Measurements from ENCODE around the gene NEK10.

Gene NEK10

DNA sequence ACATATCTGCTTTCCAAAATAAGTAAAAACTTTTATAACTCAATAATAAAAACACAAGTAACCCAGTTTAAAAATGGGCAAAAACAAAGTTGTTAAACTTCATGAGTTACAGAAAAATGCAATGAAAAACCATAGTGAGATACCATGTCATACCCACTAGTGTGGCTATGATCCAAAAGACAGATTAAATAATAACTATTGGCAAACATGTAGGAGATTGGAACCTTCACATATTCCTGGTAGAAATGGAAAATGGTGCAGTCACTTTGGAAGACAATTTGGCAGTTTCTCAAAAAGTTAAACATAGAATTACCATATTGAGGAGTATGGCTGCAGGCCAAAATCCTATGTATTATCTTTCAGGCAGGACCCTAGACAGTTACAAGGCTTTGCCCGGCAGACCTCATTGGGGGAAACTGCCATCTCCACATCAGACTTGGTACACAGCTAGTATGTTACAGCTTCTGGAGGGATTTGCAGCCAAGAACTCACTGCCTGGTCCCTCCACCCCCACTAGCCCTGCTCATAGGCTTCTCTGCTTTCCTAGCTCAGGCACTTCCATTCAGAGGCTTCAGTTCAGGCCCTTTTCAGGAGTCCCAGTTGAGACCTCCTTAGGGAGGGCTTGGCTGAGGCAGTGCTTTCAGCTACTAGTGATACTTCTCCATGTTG is 147.8 kb downstream of the NEK10 start:
- no peak for FAIRE-seq

DNA sequence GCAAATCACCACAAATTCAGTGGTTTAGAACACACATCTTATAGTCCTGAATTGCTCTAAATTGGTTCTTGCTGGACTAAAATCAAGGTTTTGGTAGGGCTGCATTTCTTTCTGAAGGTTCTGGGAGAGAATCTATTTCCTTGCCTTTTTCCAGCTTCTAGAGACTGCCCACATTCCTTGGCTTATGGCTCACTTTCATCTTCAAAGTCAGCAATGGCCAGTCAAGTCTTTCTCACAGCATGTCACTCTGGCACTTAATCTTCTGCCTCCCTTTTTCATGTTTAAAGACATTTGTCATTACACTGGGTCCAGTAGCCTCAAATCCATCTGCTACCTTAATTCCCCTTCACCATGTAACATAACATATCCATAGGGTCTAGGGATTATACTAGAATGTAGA is 149.0 kb downstream of the NEK10 start:
- FAIRE-seq: no peak

DNA sequence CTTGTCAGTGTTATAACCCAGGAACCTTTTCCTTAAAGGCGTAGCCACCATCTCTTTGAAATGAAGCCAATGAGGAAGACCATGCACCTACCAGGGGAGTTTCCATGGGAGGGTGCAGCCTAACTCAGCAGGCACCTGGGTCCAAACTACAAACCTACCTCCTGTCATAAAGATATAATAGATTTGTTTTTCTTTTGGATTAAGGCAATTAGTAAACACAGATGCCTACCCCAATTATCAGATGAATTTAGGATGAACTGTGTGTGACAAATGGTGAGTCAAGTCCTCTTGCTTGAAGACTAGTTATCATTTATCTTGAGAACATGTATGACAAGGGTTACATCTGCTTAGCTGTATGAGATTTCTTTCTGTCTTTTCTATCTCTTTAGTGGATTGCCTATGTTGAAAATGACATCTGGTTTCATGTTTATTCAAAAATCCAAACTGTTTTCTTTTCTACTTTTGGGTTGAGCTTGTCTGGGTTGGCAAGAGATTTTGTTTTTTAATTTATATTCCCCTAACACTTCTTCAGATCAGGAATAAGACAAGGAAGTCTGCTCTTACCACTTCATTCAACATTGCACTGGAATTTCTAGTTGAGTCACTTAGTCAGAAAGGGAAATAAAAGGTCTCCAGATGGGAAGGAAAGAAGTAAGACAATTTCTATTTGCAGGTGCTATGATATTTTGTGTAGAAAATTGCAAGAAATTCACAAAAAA is 149.9 kb downstream of the NEK10 start:
- FAIRE-seq: no peak

DNA sequence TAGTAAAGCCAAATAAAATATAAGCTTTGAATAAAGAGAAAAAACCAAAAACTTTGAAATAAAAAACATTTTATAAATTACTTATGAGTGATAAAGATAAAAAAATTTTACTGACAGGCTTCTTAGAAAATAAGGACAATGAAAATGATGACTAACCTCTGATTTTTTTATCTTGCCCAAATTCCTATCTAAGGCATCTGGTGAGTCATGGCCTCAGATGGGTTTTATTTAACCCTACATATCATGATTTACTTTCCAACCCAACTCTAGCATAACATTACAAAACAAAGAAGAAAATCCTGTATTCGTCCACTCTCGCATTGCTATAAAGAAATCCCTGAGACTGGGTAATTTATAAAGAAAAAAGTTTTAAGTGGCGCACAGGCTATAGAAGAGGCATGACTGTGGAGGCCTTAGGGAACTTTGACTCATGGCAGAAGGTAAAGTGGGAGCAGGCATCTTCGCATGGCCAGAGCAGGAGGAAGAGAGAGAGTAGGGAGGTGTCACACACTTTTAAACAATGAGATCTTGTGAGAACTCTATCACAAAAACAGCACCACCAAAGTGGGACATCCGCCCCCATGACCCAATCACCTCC is 152.1 kb downstream of the NEK10 start:
- no peak for FAIRE-seq

DNA sequence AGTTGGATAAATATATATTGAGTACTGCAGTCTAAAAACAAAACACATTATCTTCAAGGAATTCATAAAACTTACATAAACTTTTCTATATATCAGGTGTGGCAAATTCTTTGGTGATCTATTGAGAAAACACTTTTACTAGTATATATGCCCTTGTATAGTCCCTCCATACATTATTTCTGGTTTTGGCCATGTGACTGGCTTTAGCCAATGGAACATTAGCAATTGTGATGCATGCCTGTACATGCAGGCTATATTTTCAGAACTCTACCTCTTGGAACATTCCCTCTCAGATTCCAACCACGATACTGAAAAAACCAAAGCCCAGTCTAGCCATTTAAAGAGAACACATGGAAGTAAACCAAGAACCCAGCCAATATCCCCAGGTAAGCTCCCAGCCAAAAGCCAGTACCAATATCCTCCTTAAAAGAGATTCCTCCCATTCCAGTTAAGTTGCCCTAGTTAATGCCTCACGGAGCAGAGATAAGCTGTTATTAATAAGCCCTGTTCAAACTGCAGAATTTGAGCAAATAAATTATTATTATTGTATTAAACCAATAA is 152.8 kb downstream of the NEK10 start:
- FAIRE-seq: no peak

DNA sequence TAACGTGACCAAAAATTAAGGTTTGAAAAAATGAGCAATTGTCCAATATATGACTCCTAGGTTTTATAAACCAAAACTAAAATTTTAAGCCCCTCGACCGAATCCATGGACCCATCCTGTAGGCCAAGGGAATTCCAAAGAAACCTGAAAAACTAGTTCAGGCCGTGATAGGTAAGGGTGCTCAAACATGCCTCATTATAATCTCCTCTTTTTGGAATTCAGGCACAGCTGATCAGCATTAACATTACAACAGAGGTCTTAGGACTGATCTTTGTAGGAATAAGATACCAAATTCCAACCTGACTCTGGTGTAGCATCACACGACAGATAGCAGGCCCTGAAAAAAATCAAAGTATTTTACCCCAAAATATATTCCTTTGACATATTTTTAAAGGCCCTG is 155.7 kb downstream of the NEK10 start:
- FAIRE-seq: no peak

DNA sequence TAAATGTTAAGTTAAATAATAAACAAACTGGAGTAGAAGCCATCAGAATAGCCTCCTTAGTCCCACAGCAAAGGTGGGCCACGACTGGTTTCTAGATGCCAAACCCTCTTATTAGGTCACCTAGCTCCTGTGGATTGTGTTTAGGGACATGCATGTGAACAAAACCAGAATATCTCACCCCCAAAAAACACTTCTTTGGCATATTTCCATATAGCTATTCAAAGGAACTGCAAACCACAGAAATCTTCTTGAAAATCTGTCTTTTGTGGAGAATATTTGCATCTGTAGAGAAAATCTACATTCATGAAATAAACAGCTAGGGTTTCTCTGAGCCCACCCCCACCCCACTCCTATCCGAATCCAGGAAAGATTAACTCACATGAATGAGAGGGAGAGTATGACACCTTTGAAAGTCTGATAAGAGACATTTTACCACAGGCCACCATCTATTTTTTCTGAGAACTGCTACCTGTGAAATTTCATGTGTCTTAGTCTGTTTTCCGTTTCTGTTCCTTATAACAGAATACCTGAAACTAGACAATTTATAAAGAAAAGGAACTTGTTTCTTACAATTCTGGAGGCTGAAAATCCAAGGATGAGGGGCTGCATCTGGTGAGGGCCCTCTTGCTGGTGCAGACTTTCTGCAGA is 159.4 kb downstream of the NEK10 start:
- FAIRE-seq: no peak

DNA sequence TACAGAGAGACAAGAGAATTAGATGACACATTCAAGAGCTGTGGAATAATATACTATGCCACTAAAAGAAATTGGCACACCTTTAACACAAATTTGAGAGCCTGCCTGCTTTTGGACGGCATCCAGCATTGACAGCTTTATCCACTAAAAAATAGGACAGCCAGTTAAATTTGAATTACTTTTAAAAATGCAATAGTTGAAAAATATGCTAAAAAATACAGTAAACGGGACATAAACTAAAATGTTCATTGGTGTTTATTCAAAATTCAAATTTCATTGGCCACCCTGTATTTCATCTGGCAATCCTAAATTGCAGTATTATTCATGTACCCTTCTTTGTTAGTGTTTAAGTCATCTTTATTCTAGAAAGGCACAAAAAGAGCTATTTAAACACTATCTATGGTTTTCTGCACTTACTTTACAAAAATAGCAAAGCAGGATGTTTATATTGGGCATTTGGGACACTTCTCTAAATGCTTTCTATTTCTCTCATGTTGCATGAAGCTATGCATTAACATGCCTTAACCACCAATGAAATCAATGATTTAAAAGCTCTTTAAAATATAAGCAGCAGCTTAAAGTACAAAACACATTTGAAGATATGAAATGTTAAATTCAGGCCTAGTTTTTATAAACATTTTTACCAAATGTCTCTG is 160.1 kb downstream of the NEK10 start:
- FAIRE-seq: no peak

DNA sequence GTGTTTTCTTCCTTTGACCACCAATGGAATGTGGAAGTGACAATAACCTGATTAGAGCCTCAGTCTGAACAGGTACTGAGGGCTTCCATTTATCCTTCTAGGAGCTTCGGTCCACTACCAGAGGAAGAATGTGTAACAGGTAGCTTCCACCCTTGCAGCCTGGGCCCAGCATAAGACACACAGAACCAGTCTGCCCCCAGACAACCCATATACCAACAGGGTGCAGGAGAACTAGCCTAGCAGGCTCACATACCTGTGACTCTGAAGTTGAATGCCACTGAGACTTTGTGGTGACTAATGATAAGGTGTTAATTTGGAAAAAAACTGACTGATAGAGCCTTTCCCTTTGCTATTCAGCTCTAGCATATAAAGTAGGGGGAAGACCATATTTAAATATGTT is 166.2 kb downstream of the NEK10 start:
- no peak for FAIRE-seq

DNA sequence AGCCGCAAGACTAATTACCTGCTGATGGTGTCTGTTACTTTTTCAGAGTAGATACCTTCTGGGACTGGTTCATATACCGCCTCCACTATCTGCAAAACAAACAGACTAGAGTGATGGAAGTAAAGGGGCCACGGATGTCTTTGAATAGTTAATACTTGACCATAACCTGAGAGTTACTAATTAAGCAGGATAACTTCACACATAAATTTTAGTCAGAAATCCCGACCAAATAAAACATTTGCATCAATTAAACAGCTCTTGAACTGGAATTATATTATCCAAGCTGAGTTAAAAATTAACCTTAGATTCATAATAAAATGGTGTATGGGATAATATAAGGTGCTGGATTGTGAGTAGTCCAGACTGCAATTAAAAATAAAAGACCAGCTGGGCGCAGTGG is 167.7 kb downstream of the NEK10 start:
- no peak for FAIRE-seq

DNA sequence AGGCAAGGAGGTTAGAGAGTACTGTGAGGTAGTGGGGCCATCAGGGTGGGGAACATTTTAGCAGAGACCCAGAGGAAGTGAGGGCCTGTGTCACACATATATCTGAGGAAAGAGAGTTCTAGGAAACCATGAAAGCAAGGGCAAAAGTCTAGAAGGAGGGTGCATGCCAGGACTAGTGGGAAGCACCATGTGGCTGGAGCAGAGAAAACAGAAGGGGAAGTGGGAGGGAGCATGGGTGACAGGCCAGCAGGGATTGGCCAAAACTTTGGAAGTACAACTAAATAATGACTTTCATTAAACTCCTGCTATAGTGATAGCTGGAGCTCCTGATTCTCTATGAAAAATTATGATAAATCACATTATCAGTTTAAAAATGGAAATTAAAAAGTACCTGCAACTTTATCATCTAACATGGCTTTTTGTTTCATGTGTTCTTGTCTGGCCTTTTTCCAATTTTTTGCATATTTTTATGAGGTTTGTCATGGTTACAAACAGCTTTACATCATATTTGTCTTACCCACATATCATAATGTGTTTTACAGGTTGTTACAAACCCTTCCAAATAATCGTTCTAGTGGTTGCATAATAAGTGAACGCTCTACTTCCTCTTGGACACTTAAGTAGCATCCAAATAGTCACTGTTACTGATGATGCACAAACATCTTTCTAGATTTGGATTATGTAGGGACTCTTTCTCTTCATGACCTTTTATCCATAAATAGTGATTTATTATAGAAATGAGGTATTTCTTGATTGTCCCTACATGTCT is 168.3 kb downstream of the NEK10 start:
- no peak for FAIRE-seq

DNA sequence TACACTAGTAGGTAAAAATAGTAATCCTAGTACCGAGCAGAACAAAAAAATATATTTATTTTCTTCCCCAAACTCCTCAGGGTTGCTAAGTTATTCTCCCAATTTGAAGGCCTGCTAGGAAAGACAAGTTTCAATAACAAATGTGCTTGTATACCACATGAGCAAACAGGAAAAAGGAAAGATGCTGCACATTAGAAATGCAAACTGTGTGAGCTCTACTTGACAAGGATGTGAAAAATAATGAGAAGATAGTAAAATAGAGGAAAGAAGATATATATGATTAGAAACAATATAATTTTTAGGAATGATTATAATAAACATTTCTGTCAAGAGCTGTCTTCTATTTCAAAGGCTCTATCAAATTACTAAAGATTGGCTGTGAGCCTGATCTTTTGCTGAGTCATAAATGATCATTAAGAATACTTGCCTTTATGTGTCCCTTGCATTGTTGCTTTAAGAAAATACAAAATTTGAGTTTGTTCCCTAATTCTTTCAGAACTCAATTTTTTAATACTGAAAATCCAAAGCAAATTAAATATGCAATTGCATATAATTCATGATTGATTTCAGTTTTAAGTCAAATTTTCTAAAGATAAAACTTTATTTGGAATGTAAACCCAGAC is 174.2 kb downstream of the NEK10 start:
- FAIRE-seq: no peak

DNA sequence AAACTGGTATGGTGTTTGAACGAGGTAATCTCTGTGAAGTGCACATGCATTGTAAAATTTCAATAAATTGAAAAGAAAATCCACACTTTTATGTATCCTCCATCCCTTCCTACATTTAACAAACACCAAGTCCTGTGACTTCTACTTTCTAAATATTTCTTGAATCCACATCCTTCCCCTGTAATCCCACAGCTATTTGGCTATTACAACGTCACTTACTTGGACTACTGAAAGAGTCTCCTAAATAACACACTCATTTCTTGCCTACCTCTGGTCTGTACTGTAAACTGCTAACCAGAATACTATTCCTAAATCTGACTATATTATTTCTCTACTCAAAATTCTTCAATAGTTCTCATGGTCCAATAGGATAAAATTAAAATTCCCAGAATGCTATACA is 176.1 kb downstream of the NEK10 start:
- FAIRE-seq: no peak

DNA sequence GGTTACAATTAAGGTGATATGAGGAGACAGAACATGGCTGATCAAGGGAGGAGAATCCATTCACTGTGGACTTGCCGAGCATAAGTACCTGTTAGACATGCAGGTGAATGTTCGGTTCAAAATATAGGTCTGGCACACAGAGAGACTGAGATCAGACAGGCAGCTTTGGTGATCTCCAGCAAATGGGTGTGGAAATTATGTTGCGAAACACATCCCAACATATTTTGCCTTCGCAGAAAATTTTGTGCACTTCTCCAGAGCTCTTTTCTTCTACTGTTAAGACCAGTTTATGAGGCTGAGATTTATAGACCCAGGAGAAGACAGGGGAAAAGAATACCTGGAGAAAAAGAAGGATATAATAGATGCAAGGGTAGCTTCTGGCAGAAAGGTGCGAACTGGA is 183.2 kb downstream of the NEK10 start:
- no peak for FAIRE-seq

DNA sequence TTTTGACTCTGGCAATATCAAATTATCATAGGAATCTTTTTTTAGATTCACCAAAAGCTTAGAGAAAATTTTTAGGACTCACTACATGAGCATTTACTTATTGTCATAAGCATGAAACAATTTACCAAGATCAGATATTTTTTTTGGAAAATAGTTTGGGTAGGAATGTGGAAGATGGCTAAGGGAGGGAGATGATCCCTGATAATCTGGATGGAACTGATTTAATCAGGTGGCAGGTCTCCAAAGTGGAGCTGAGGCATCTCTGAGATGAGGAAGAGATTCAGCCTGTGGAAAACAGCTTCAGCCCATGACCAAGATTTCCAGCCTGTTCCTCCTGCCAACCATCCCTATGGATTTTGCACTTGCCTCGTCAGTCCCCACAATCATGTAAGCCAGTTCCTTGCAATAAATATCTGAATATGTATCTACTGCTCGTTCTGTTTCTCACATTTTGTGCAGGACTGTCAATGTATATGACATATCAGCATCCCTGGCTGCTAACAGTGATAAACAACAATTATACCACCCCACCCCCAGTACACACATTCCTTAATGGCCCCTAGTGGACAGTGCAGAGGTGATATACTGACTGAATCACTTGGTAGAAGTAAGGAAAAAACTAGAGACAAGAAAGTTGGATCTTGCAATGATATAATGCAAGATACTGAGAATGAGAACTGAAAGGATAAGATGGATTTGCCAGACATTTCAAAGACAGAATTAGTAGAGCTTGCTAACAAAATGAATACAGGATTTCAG is 183.8 kb downstream of the NEK10 start:
- no peak for FAIRE-seq

DNA sequence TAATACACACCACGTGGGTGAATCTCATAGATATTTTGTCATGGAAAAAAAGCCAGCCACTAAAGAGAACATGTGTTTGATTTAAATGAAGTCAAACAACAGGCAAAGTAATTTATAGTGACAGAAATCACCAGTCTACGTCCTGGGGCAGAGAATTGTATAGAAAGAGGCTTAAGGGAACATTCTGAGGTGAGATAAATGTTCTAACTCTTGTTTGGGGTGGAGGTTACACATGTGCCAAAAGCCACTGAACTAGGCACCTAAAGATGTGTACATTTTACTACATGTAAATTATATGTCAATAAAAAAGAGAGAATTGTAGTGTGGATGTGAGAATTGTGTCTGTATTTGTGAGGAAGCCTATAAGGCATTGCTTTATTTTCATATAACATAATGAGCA is 184.9 kb downstream of the NEK10 start:
- no peak for FAIRE-seq

DNA sequence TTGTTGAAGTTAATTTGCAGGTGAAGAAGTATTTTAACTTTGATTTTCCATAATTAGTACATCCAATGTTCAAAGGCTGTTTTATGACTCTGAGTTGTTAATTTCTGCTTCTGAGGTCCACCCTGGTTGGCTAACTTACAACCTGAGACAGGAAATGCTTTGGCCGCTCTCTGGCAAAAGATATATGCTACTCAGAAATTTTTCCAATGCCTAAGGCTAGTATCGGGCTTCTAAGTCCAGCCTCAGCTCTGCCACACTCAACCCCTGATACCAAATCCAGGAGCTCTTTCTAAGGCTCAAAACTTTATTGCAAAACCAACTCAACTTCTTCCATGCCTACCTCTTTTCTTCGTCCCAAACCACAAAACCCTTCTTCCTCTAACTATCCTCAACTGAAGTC is 192.9 kb downstream of the NEK10 start:
- no peak for FAIRE-seq

DNA sequence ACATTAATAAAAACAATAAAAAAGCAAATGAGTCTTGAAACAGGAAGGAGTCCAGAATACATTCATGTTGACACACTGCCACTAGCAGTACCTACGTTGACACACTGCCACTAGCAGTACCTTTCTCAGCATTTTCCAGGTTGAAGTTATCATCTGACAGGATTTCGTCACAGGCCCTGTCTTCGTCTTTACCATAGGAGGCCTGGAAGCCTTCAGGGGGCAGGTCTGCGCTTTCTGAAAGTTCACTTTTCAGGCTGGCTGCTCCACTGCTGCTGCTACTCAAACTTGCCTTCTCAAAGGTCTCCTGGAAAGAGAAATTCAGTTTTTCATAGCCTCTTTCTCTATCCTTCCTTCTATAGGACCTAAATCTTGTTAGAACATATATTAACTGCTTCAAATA is 194.7 kb downstream of the NEK10 start:
- FAIRE-seq: no peak

DNA sequence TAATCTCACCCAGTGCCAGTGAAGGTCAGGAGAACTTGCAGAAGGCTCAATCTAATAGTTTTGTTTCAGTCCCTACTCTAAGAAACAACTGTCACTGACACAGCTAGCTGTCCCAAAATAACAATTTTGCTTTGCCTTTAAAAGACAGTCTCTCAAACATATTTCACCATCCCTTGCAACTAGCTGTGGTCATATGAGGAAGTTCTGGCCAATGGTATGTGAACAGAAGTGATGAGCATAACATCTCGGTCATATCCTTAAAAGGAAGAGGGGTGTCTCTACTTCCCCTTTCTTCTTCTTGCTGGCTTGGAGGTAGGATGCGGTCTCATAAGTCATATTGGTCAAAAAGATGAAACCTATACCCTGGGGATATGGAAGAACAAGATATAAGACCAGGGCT is 198.1 kb downstream of the NEK10 start:
- no peak for FAIRE-seq

DNA sequence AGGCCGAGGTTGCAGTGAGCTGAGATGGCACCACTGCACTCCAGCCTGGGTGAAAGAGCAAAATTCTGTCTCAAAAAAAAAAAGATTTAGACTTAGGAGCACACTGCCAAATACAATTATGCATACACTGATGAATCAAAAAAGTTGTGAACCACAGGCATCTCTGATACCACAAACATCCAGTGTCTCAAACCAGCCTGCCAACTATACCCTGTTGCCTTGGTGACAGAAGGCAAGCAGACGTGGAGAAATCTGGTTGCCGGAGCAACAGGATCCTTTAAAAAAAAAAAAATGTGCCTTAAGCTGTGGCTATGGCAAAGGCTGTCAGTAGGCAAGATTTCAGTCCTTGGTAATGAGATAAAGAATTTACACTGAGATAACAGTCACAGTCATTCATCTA is 202.3 kb downstream of the NEK10 start:
- FAIRE-seq: no peak

DNA sequence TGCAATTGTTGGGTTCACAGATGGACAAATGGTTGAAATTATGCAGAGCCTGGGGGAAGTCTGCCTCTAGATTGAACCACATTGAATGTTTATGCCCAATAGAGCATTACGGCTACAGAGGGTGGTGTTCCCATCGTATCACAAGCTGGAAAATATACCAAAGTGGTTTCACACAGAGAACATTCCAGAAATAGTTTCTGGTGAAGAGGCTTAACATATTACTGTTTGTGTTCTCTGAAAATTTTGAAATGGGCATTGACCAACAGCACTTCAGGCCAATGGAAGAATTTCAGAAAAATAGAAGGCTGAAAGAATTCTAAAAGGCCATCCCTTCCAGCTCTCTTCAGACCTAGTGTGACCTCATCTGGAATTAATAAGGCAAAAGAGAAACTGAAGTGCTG is 203.9 kb downstream of the NEK10 start:
- no peak for FAIRE-seq
